T-helper 2 cell treated with Interferon-gamma antibody and Interleukin-4, amounts not matched to agents 5 μg/mL and 100 μg/mL, for 36 hours (primary cell): ENCODE results near the gene EIF3F.

Experiments
- DNase-seq: peaks from one replicate; pipeline ENCODE4 v3.0.0; 2021; ENCODE audit warnings: low spot score
- H3K27ac Mint-ChIP-seq: one replicate; pipeline ENCODE4 v1.8.0; 2021; ENCODE audit warnings: mild to moderate bottlenecking, mixed read lengths
- H3K27me3 Mint-ChIP-seq: one replicate; pipeline ENCODE4 v1.8.0; 2021; ENCODE audit warnings: low read depth, mixed read lengths
- H3K36me3 Mint-ChIP-seq: one replicate; pipeline ENCODE4 v1.8.0; 2021; ENCODE audit warnings: low read depth, mixed read lengths
- H3K4me1 Mint-ChIP-seq: one replicate; pipeline ENCODE4 v1.8.0; 2021; ENCODE audit warnings: low read depth, mixed read lengths
- H3K4me3 Mint-ChIP-seq: one replicate; pipeline ENCODE4 v1.8.0; 2022; ENCODE audit warnings: mild to moderate bottlenecking, moderate library complexity, mixed read lengths
- H3K9me3 Mint-ChIP-seq: one replicate; pipeline ENCODE4 v1.8.0; 2021; ENCODE audit warnings: mixed read lengths

EIF3F gene

DNA sequence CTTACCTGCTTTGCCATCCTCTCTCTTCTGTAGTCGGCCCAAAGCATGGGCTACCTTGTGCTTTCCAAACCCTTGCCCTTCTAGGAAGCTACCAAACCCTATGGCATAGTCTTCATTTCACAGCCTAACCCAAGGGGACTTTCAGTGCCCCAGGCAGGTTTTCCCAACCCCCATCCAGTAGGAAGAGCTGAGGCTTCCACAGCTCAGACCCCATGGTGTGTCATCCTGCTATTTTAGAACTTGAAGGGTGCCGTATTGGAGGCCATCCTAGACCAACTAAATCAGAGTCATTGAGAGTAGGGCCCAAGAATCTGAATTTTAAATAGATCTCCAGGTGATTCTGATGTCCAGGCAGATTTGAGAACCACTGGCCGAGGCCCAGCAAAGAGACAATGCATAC lies 61.9 kb downstream of the EIF3F start:
- Mint-ChIP-seq H3K9me3 (no peaks in the 10 kb centered on the region), H3K4me3 (no peak overlapping the region), H3K27me3 (peaks cover 25% of the 10 kb centered on the region), H3K4me1 (no peaks in the 10 kb centered on the region), H3K27ac (no peak overlapping the region), H3K36me3 (no peaks in the 10 kb centered on the region)
- no peak for DNase-seq
